A673 (cell line): Measurements from ENCODE around the gene TECR. TPM values are rescaled to one million over a fixed set of nuclear protein-coding genes. Genes with fewer than 3 reads are reported as not detected.

Source experiments
- BruUV-seq: library from RNA; stranded (reverse); fragments of 400-500 nt; replicated peaks from 2 replicates; lab custom pipeline; 2021; lab: Mats Ljungman, UMichigan
- CTCF ChIA-PET: fragments of 300-600 bp; sonication (Branson Sonifier 250); formaldehyde crosslinking; loops from one replicate; lab custom pipeline; 2022; ENCODE audit warnings: antibody characterized with exemption; lab: Charles Lee
- POLR2A ChIA-PET: fragments of 300-600 bp; sonication (Branson Sonifier 250); formaldehyde crosslinking; loops from one replicate; lab custom pipeline; 2022; ENCODE audit warnings: antibody characterized with exemption; ENCODE audit not compliant: low non-redundant PET; lab: Charles Lee
- DNase-seq: peaks from one replicate; pipeline ENCODE4 v3.0.0-alpha.2; 2015; ENCODE audit warnings: low spot score
- H3K27ac ChIP-seq: fragments of 200-600 bp; sonication (generic); 2 replicates; pipeline ENCODE4 v1.5.1; 2016; ENCODE audit warnings: mixed run types, low read depth, mild to moderate bottlenecking, mixed read lengths, antibody characterized with exemption, low read length; ENCODE audit not compliant: poor library complexity, severe bottlenecking
- H3K27me3 ChIP-seq: fragments of 200-600 bp; sonication (generic); replicated peaks from 2 replicates; pipeline ENCODE4 v1.6.1; 2017; ENCODE audit warnings: mixed run types, low read depth, mild to moderate bottlenecking, mixed read lengths, antibody characterized with exemption, low read length; ENCODE audit not compliant: insufficient read depth, poor library complexity
- H3K36me3 ChIP-seq: fragments of 200-600 bp; sonication (generic); 2 replicates; pipeline ENCODE4 v1.6.1; 2016; ENCODE audit warnings: mixed run types, mild to moderate bottlenecking, mixed read lengths, antibody characterized with exemption, low read length; ENCODE audit not compliant: insufficient read depth, poor library complexity, severe bottlenecking
- H3K4me1 ChIP-seq: fragments of 200-600 bp; sonication (generic); 2 replicates; pipeline ENCODE4 v1.6.1; 2017; ENCODE audit warnings: mixed run types, mild to moderate bottlenecking, mixed read lengths, antibody characterized with exemption, low read length; ENCODE audit not compliant: insufficient read depth, poor library complexity, severe bottlenecking
- H3K4me3 ChIP-seq: fragments of 200-600 bp; sonication (generic); 2 replicates; pipeline ENCODE4 v1.5.1; 2016; ENCODE audit warnings: low read depth, mixed run types, mild to moderate bottlenecking, mixed read lengths, low read length; ENCODE audit not compliant: poor library complexity, severe bottlenecking
- H3K9me3 ChIP-seq: fragments of 200-600 bp; sonication (generic); 2 replicates; pipeline ENCODE4 v1.6.1; 2016; ENCODE audit warnings: mixed run types, low read depth, mild to moderate bottlenecking, mixed read lengths, antibody characterized with exemption, low read length; ENCODE audit not compliant: poor library complexity, severe bottlenecking
- EZH2 ChIP-seq: fragments of 200-600 bp; sonication (generic); IDR thresholded peaks from 2 replicates; pipeline ENCODE4 v1.6.1; 2017; ENCODE audit warnings: borderline replicate concordance, low read depth, mild to moderate bottlenecking, mixed read lengths, antibody characterized with exemption, low read length; ENCODE audit not compliant: poor library complexity, severe bottlenecking
- intact Hi-C: fragments of 100-400 bp; cut with micrococcal nuclease; formaldehyde crosslinking; loops from one replicate; pipeline ENCODE4 v1.10.0; 2022; ENCODE audit not compliant: unreplicated experiment
- total RNA-seq: library from RNA; stranded (reverse); gene quantifications from 2 replicates; pipeline ENCODE4 v1.2.3, GENCODE V29; 2021
- TF ChIP-seq, protein P1 (sequence below): fragments of 300-800, 200-600 bp; sonication (generic); conservative IDR thresholded peaks from 2 replicates; pipeline ENCODE4 v1.5.1; 2017; ENCODE audit warnings: low read depth, mild to moderate bottlenecking, antibody characterized with exemption, low read length, moderate library complexity, mixed read lengths

The TECR gene
- total RNA-seq, 1 experiment from 2014 or later = 189 TPM

DNA sequence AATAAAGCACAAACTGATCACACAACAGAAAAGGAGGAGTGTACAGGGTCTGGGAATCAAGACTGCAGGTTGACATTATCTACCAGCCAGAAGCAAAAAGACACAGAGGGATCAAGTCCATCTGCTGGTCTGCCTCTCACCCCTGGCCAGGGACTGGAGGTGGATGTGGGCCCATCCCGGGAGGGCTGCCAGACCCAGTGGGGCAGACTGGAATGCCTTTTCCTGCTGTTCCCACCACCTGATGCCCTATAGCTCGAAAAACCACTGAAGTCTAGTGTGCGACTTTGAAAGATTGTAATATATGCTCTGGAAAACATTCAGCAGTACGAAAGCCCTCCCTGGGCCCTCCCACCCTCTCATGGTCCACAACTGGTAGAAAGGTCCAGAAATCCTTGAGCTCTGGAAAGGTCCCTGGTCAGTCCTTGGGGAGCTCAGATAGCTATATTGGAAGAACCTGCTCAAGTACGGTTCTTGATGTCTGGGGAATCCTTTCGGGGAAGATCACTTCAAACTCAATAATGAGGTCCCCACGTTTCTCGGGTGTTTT is 13.8 kb upstream of the TECR start:
- Histone ChIP-seq H3K27me3 (no peaks in the 10 kb centered on the region), H3K36me3 (peaks cover 32% of the 10 kb centered on the region), H3K9me3 (no peaks in the 10 kb centered on the region), H3K4me3 (peak overlapping the region; percentile 96), H3K27ac (no peak overlapping the region), H3K4me1 (peaks cover 9% of the 10 kb centered on the region)
- BruUV-seq = no TSS peak
- TF ChIP-seq, protein P1, sequence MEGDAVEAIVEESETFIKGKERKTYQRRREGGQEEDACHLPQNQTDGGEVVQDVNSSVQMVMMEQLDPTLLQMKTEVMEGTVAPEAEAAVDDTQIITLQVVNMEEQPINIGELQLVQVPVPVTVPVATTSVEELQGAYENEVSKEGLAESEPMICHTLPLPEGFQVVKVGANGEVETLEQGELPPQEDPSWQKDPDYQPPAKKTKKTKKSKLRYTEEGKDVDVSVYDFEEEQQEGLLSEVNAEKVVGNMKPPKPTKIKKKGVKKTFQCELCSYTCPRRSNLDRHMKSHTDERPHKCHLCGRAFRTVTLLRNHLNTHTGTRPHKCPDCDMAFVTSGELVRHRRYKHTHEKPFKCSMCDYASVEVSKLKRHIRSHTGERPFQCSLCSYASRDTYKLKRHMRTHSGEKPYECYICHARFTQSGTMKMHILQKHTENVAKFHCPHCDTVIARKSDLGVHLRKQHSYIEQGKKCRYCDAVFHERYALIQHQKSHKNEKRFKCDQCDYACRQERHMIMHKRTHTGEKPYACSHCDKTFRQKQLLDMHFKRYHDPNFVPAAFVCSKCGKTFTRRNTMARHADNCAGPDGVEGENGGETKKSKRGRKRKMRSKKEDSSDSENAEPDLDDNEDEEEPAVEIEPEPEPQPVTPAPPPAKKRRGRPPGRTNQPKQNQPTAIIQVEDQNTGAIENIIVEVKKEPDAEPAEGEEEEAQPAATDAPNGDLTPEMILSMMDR = no peak
- no peak for TF ChIP-seq EZH2
- intact Hi-C loops = no loop called here
- CTCF ChIA-PET = no interaction called here
- no peak for DNase-seq
- POLR2A ChIA-PET = no interaction called here

DNA sequence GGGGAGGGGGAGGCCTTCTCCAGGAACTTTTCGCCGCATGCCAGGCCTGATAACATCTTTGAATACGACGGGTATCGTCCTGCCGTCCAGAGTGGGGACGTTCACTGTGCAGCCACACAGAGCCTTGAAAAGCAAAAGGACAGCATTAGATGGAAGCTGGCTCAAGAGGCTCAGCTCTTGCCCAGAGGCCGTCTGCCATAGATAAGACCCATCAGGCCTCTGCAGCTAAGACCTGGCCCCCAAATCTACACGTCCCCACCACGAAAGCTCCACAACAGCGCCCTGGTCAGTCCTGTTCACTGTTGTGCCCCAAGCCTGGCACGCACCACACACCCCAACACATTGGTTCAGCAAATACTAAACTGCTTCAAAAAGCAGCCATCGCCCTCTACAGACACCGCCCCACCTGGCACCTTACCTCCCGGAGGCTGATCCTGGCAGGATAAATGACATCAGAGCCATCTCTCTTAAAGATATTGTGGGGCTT is 13.3 kb upstream of the TECR start:
- no peak for DNase-seq
- intact Hi-C loops = no loop called here
- BruUV-seq = no TSS peak
- Histone ChIP-seq H3K9me3 (no peaks in the 10 kb centered on the region), H3K4me3 (peak overlapping the region; percentile 96), H3K27ac (no peak overlapping the region), H3K4me1 (peaks cover 9% of the 10 kb centered on the region), H3K36me3 (peaks cover 32% of the 10 kb centered on the region), H3K27me3 (no peaks in the 10 kb centered on the region)
- ChIA-PET POLR2A (no interaction called here), CTCF (no interaction called here)
- TF ChIP-seq, protein P1 = no peak
- no peak for TF ChIP-seq EZH2

DNA sequence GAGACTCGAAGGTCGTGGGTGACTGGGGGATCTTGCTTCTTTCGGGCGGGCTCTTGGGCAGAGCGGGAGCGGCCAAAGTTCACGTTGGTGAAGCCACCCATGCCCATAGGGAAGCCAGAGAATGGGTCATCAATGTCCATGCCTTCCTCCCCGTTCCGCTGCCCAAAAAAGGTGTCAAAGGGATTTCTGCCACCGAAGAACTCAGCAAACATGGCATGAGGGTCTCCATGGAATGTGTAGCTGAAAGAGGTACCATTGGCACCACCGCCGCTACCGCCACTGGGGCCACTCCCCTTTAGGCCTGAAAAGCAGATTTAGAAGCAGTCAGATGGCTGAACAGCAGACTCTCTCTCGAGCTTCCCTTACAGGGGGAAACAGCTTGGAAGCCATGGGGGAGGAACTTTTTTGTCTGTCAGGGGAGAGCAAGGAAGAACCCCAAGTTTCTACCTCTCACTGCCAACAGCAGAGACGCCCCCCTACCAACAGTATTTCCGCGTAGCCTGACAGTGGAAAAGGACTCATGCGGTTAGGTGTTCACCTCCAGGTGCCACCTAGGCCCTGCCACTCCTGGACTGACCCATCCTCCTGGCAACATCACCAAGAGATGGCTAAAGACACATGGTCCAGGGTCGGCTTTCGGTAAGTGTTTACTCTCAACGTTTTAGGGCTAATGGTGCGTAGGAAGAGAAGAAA is 12.5 kb upstream of the TECR start:
- no TSS peak for BruUV-seq
- TF ChIP-seq, protein P1 = no peak
- TF ChIP-seq EZH2 = no peak
- ChIA-PET CTCF (interaction anchor here (1.1 kb wide), 1 partner anchor 10 kb away, joined by 3 read pairs; no protein-coding TSS in a partner anchor), POLR2A (no interaction called here)
- no peaks in the 10 kb centered on the region for H3K27me3 ChIP-seq
- peaks cover 32% of the 10 kb centered on the region for H3K36me3 ChIP-seq
- H3K4me3 ChIP-seq = peak overlapping the region; percentile 96
- H3K9me3 ChIP-seq = no peaks in the 10 kb centered on the region
- intact Hi-C loops = no loop called here
- no peak for DNase-seq
- H3K27ac ChIP-seq = peak overlapping the region; percentile 98
- peaks cover 9% of the 10 kb centered on the region for H3K4me1 ChIP-seq
